Erythroblast (primary cell): ENCODE measurements around the gene CIC.

Source experiments
- GATA1 ChIP-seq: IDR thresholded peaks from 2 replicates; pipeline ENCODE4 v1.6.1; 2011; ENCODE audit warnings: low read depth, mild to moderate bottlenecking, control low read depth, low read length, moderate library complexity
- POLR2A ChIP-seq: IDR thresholded peaks from 2 replicates; pipeline ENCODE4 v1.6.1; 2011; ENCODE audit warnings: mild to moderate bottlenecking, low read length

DNA sequence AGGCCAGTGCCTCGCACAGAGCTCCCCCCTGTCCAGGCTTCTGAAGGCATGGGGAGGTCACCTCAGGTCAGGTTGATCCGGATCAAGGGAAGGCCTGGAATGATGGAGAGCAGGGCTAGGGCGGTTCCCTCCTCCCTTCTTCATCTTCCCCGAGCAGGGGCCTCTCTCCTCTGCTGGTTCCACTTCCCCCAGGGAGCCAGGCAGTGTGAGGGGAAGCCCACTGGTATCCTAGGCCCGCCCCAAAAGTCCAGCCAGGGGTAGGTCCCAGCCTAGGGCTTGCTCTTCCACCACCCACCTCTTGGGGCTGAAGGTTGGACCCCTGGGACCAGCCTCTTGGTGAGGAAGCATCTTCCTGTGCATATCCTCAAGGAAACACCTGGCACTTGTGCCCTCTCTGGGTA is 16.5 kb downstream of the CIC start:
- TF ChIP-seq POLR2A = no peak
- no peak for TF ChIP-seq GATA1
